Upper lobe of right lung (tissue), 1 donor: ENCODE measurements around the gene MAPKAP1. TPM values are rescaled to one million over a fixed set of nuclear protein-coding genes. Genes with fewer than 3 reads are reported as not detected.

Source experiments
- ATAC-seq: fragments of 200-7000 bp; cut with Tn5 transposase; one replicate; pipeline ENCODE4 v1.9.1; 2020; ENCODE audit warnings: mild to moderate bottlenecking, moderate library complexity
- DNase-seq: peaks from one replicate; pipeline ENCODE4 v3.0.0-alpha.2; 2020
- H3K27ac ChIP-seq: fragments of 200-600 bp; one replicate; pipeline ENCODE4 v1.8.0; 2022
- H3K27me3 ChIP-seq: fragments of 200-600 bp; one replicate; pipeline ENCODE4 v1.8.0; 2022; ENCODE audit warnings: mild to moderate bottlenecking
- H3K36me3 ChIP-seq: fragments of 200-600 bp; one replicate; pipeline ENCODE4 v1.8.0; 2022
- H3K4me1 ChIP-seq: fragments of 200-600 bp; one replicate; pipeline ENCODE4 v1.8.0; 2022
- H3K4me3 ChIP-seq: fragments of 200-600 bp; one replicate; pipeline ENCODE4 v1.8.0; 2022; ENCODE audit warnings: mild to moderate bottlenecking
- H3K9me3 ChIP-seq: fragments of 200-600 bp; one replicate; pipeline ENCODE4 v1.8.0; 2022
- intact Hi-C: fragments of 100-400 bp; cut with DNase I; formaldehyde crosslinking; loops from one replicate; pipeline ENCODE4 v1.11.0; 2022
- total RNA-seq: library from RNA; stranded (reverse); fragmentation: NEBNext Ultra II Directional; extraction: Animal tissue kit (Norgen Biotek cat#: 25700); gene quantifications from one replicate; pipeline ENCODE4 v1.2.1, GENCODE V29; 2021
- TF ChIP-seq, protein P1 (sequence below): fragments of 200-600 bp; IDR thresholded peaks from one replicate; pipeline ENCODE4 v1.8.0; 2022; ENCODE audit warnings: antibody characterized with exemption
- donor health status: DM: no; HTN: yes; CAD: no; lungs with severe emphysema.

The MAPKAP1 gene
- total RNA-seq, 1 donor from 2014 or later: 76.8 TPM

DNA sequence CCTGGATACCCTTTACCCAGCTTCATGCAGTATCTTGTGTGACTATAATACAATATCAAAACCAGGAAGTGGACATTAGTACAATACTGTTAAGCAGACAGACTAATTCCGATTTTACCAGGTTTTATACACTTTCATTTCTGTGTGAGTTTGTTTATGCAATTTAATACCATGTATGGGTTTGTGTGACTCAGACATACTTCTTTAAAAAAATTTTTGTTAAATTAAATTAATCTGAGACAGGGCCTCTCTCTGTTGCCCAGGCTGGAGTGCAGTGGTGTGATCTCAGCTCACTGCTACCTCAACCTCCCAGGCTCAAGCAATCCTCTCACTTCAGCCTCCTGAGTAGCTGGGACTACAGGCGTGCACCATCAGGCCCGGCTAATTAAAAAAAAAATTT, 288.6 kb downstream of the MAPKAP1 start:
- no peaks in the 10 kb centered on the region for H3K36me3 ChIP-seq
- no peaks in the 10 kb centered on the region for H3K9me3 ChIP-seq
- intact Hi-C loops: no loop called here
- no peak overlapping the region for H3K27ac ChIP-seq
- H3K4me1 ChIP-seq: no peaks in the 10 kb centered on the region
- ATAC-seq: no peak
- TF ChIP-seq, protein P1, sequence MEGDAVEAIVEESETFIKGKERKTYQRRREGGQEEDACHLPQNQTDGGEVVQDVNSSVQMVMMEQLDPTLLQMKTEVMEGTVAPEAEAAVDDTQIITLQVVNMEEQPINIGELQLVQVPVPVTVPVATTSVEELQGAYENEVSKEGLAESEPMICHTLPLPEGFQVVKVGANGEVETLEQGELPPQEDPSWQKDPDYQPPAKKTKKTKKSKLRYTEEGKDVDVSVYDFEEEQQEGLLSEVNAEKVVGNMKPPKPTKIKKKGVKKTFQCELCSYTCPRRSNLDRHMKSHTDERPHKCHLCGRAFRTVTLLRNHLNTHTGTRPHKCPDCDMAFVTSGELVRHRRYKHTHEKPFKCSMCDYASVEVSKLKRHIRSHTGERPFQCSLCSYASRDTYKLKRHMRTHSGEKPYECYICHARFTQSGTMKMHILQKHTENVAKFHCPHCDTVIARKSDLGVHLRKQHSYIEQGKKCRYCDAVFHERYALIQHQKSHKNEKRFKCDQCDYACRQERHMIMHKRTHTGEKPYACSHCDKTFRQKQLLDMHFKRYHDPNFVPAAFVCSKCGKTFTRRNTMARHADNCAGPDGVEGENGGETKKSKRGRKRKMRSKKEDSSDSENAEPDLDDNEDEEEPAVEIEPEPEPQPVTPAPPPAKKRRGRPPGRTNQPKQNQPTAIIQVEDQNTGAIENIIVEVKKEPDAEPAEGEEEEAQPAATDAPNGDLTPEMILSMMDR: no peak
- no peak for DNase-seq
- no peaks in the 10 kb centered on the region for H3K27me3 ChIP-seq
- no peak overlapping the region for H3K4me3 ChIP-seq

DNA sequence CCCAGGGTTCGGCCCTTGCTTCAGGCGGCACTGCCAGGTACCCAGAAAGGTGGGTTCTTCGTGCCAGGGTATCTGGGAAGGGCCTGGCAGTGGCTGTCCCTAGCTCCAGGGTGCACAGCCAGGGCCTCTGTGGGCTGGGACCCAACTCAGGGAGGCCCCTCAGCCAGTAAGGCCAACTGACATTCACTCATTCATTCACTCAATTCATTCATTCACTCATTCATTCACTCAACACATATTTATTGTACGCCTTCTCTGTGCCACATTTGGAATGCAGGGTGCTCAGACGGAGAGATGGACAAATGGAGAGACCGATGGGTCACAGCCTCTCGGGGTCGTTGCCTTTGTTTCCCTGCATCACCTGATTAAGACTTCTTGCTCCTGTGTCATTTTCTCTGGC, 290.5 kb downstream of the MAPKAP1 start:
- intact Hi-C loops: no loop called here
- DNase-seq (no peak), ATAC-seq (no peak)
- H3K4me1 ChIP-seq: no peaks in the 10 kb centered on the region
- no peaks in the 10 kb centered on the region for H3K27me3 ChIP-seq
- H3K9me3 ChIP-seq: no peaks in the 10 kb centered on the region
- H3K27ac ChIP-seq: no peak overlapping the region
- no peaks in the 10 kb centered on the region for H3K36me3 ChIP-seq
- TF ChIP-seq, protein P1: no peak
- no peak overlapping the region for H3K4me3 ChIP-seq

DNA sequence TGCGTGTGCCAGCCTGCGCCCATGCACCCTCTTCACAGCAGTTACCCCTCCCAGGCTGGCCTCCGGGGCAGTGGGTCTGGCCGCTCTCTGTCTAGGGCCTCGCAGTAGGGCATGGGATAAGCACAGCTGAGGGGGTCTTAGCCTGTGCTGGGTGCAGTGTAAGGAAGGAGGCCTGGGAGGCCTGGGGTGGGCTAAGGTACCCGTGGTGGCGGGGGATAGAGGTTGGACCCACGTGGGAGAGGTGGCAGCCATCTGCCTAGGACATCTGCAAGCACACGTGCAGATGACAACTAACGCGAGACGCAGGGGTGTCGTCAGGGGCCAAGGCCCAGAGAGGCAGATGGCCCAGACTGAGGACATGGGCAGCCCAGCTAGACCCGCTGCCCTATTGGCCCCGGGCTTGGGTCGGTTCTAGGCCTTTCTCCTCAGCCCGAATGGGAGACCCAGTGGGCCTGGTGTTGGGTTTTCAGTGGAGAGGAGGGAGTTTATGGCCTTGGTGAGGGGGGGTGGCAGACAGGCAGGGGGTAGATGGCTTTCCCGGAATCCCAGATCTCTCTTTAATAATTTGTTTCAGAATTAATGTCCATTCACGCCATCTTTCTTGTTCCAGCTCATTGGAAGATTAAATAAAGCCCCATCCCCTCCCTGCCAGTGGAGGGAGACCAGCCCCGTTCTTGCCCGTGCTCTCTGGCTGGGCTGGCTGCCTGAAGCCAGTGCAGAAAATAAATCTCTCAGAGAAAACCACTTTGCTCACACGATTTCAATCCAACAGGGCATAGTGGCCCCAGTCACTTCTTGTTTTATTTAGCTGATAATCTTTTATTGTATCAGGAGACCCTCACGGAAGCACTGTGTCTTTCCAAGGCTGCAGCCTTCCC, 291.2 kb downstream of the MAPKAP1 start:
- no peaks in the 10 kb centered on the region for H3K27me3 ChIP-seq
- H3K27ac ChIP-seq: no peak overlapping the region
- H3K4me3 ChIP-seq: no peak overlapping the region
- no peaks in the 10 kb centered on the region for H3K4me1 ChIP-seq
- TF ChIP-seq, protein P1: no peak
- intact Hi-C loops: no loop called here
- peak; percentile 29 for ATAC-seq
- DNase-seq: no peak
- H3K36me3 ChIP-seq: no peaks in the 10 kb centered on the region
- no peaks in the 10 kb centered on the region for H3K9me3 ChIP-seq

DNA sequence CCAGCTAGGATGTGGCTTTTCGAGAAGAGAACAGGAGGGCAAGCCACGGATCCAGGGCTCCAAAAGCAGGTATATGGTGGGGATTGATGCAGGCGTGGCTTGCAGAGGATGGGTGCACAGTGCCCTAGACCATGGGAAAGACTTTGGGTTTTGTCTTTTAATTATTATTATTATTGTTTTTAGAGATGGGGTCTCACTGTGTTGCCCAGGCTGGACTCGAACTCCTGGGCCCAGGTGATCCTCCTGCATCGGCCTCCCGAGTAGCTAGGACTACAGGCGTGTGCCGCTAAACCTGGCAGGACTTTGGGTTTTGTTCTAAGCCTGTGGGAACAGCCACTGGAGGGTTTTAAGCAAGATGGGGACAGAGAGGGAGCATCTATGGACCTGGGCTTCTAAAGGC, 293.4 kb downstream of the MAPKAP1 start:
- intact Hi-C loops: no loop called here
- Histone ChIP-seq H3K4me3 (no peak overlapping the region), H3K27me3 (no peaks in the 10 kb centered on the region), H3K27ac (no peak overlapping the region), H3K9me3 (no peaks in the 10 kb centered on the region), H3K4me1 (no peaks in the 10 kb centered on the region), H3K36me3 (no peaks in the 10 kb centered on the region)
- TF ChIP-seq, protein P1: no peak
- ATAC-seq (no peak), DNase-seq (no peak)

DNA sequence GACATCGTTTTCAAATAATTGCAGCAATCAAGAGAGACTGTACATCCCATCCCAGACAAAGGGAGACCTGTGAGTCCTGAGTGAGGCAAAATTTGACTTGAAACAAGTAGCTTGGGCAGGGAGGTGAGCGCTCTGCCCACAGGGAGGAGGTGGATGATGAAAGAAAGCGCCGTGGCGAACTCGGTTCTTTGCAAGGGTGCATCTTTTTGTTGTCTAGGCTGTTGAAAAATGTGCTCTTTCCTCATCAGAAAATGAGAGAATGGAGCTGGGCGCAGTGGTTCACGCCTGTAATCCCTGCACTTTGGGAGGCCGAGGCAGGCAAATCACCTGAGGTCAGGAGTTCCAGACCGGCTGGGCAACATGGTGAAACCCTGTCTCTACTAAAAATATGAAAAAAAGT, 294.8 kb downstream of the MAPKAP1 start:
- no peak overlapping the region for H3K27ac ChIP-seq
- no peak overlapping the region for H3K4me3 ChIP-seq
- intact Hi-C loops: no loop called here
- H3K9me3 ChIP-seq: no peaks in the 10 kb centered on the region
- no peaks in the 10 kb centered on the region for H3K36me3 ChIP-seq
- DNase-seq (no peak), ATAC-seq (no peak)
- H3K27me3 ChIP-seq: no peaks in the 10 kb centered on the region
- peaks cover 4% of the 10 kb centered on the region for H3K4me1 ChIP-seq
- TF ChIP-seq, protein P1: no peak
